ENCODE data around the gene TMEM145. TPM values are rescaled to one million over a fixed set of nuclear protein-coding genes. Genes with fewer than 3 reads are reported as not detected.

TMEM145 gene
- total RNA-seq, 1 experiment from 2014 or later = 3.0 TPM

- in situ Hi-C loops (cut with HindIII; ENCODE audit: low pct_unique_long_range_greater_than_20kb, low sequenced_read_pairs) (no loop called here), intact Hi-C loops (cut with micrococcal nuclease; ENCODE audit: unreplicated experiment) (no loop called here)
- CTCF ChIA-PET = no interaction called here
- no peak for ATAC-seq
- Histone ChIP-seq H3K27me3 (ENCODE audit: control insufficient read depth, insufficient read depth, low read length) (no peaks in the 10 kb centered on the region), H3K27ac (ENCODE audit: low read length) (no peak overlapping the region), H3K9me3 (ENCODE audit: control insufficient read depth, insufficient read depth, low read depth, low read length) (no peaks in the 10 kb centered on the region), H3K4me3 (ENCODE audit: low read depth in 2 of 2, low read length in 2 of 2) (no peak overlapping the region), H3K4me1 (ENCODE audit: control insufficient read depth, insufficient read depth, low read length) (no peaks in the 10 kb centered on the region), H3K36me3 (ENCODE audit: control insufficient read depth, insufficient read depth, low read length) (no peaks in the 10 kb centered on the region)
- no peak for DNase-seq (ENCODE audit: low read depth, low spot score)
- POLR2A ChIA-PET = interaction anchor here (0.6 kb wide), 2 partner anchors 123 to 1005 kb away, joined by 7 to 10 read pairs; no protein-coding TSS in a partner anchor
- BruUV-seq (replicated peaks) = no TSS peak
- TF ChIP-seq SIN3A (IDR thresholded peaks at IDR 0.05; ENCODE audit: borderline replicate concordance, insufficient read depth, low read depth, low read length) = no peak
- no peak for TF ChIP-seq POLR2AphosphoS5 (IDR thresholded peaks at IDR 0.05; ENCODE audit: low read depth, low read length)
- TF ChIP-seq REST (IDR thresholded peaks at IDR 0.05; ENCODE audit: insufficient read depth in 1 of 2, low read depth in 2 of 2, low read length in 1 of 2) = no peak
- no peak for TF ChIP-seq CTCF (IDR thresholded peaks at IDR 0.05)
Observed at GRCh38 chr19:42370626-42371175, 57.6 kb downstream of the TMEM145 start.

Small RNA genes lying within 50 kb of the gene (microRNA-seq; reads per million reads assigned to microRNA genes)
- not detected for gene MIR8077 (ENCODE audit: unreplicated experiment)

Other genes starting within 250 kb of the TMEM145 start
- gene GRIK5, start 243.1 kb upstream of the TMEM145 start, total RNA-seq (2021; ENCODE audit: unreplicated experiment) = 0.62 TPM
- gene ZNF574, start 237.1 kb upstream of the TMEM145 start, total RNA-seq (2021; ENCODE audit: unreplicated experiment) = 15.7 TPM
- 0.10 TPM for gene POU2F2, start 180.9 kb upstream of the TMEM145 start, total RNA-seq (2021; ENCODE audit: unreplicated experiment)
- 13.2 TPM for gene DEDD2, start 95.6 kb upstream of the TMEM145 start, total RNA-seq (2021; ENCODE audit: unreplicated experiment)
- gene ZNF526, start 93.0 kb upstream of the TMEM145 start, total RNA-seq (2021; ENCODE audit: unreplicated experiment) = 10.5 TPM
- 46.0 TPM for gene GSK3A, start 70.7 kb upstream of the TMEM145 start, total RNA-seq (2021; ENCODE audit: unreplicated experiment)
- 85.7 TPM for gene ERF, start 58.2 kb upstream of the TMEM145 start, total RNA-seq (2021; ENCODE audit: unreplicated experiment)
- gene CIC, start 44.1 kb upstream of the TMEM145 start, total RNA-seq (2021; ENCODE audit: unreplicated experiment) = 67.4 TPM
- 2.1 TPM for gene PRR19, start 11.2 kb upstream of the TMEM145 start, total RNA-seq (2021; ENCODE audit: unreplicated experiment)
- 92.2 TPM for gene PAFAH1B3, start 10.7 kb upstream of the TMEM145 start, total RNA-seq (2021; ENCODE audit: unreplicated experiment)
- 14.2 TPM for gene MEGF8, start 12.3 kb downstream of the TMEM145 start, total RNA-seq (2021; ENCODE audit: unreplicated experiment)
- gene CNFN, start 77.0 kb downstream of the TMEM145 start, total RNA-seq (2021; ENCODE audit: unreplicated experiment) = 4.6 TPM
- 3.4 TPM for gene LIPE, start 114.1 kb downstream of the TMEM145 start, total RNA-seq (2021; ENCODE audit: unreplicated experiment)
- not detected for gene CXCL17, start 129.6 kb downstream of the TMEM145 start, total RNA-seq (2021; ENCODE audit: unreplicated experiment)
- gene CEACAM1, start 215.2 kb downstream of the TMEM145 start, total RNA-seq (2021; ENCODE audit: unreplicated experiment) = 2.4 TPM

All from Panc1 (cell line).